CD4-positive, CD25-positive, alpha-beta regulatory T cell (primary cell): ENCODE measurements around the gene NCAN. TPM values are rescaled to one million over a fixed set of nuclear protein-coding genes. Genes with fewer than 3 reads are reported as not detected.

ENCODE experiments used
- ATAC-seq, 2 donors: fragments of 150-1000 bp; cut with Tn5 transposase; one replicate each; pipeline ENCODE4 v1.10.0; 2021; ENCODE audit warnings: low read depth in 2 of 2, moderate number of reproducible peaks in 2 of 2, moderate library complexity in 1 of 2
- DNase-seq, 3 donors: peaks; one replicate each; pipeline versions ENCODE4 v3.0.0 to v3.0.0-alpha.2; 2012 to 2022; ENCODE audit warnings: mixed read lengths in 1 of 3
- H3K27ac ChIP-seq: one replicate; pipeline ENCODE4 v1.7.0; 2013; ENCODE audit warnings: mild to moderate bottlenecking, low read length; ENCODE audit not compliant: insufficient read depth, poor library complexity, severe bottlenecking
- H3K27me3 ChIP-seq: one replicate; pipeline ENCODE4 v1.7.0; 2013; ENCODE audit warnings: low read length; ENCODE audit not compliant: control insufficient read depth, insufficient read depth
- H3K36me3 ChIP-seq: one replicate; pipeline ENCODE4 v1.7.0; 2013; ENCODE audit warnings: mild to moderate bottlenecking, low read length, moderate library complexity; ENCODE audit not compliant: control insufficient read depth, insufficient read depth
- H3K4me1 ChIP-seq: 2 replicates; pipeline ENCODE4 v1.7.0; 2013; ENCODE audit warnings: mild to moderate bottlenecking, low read length; ENCODE audit not compliant: insufficient read depth, control insufficient read depth, poor library complexity, severe bottlenecking
- H3K4me3 ChIP-seq: one replicate; pipeline ENCODE4 v1.7.0; 2013; ENCODE audit warnings: low read depth, mild to moderate bottlenecking, low read length, moderate library complexity
- H3K9me3 ChIP-seq, 2 experiments: 1 replicate in 1 of 2; 2 replicates in 1 of 2; pipeline ENCODE4 v1.7.0; 2013; ENCODE audit warnings: low read length in 2 of 2, mild to moderate bottlenecking in 1 of 2, moderate library complexity in 1 of 2; ENCODE audit not compliant: control insufficient read depth in 2 of 2
- H3K27ac Mint-ChIP-seq, 3 donors: one replicate each; pipeline ENCODE4 v1.8.0; 2020 to 2022; ENCODE audit warnings: mild to moderate bottlenecking in 3 of 3, mixed read lengths in 3 of 3, moderate library complexity in 2 of 3
- H3K27me3 Mint-ChIP-seq: one replicate; pipeline ENCODE4 v1.8.0; 2022; ENCODE audit warnings: mild to moderate bottlenecking, mixed read lengths
- H3K36me3 Mint-ChIP-seq: one replicate; pipeline ENCODE4 v1.8.0; 2020; ENCODE audit warnings: mixed read lengths
- H3K4me1 Mint-ChIP-seq, 4 donors: one replicate each; pipeline ENCODE4 v1.8.0; 2020 to 2022; ENCODE audit warnings: mixed read lengths in 4 of 4, mild to moderate bottlenecking in 1 of 4
- H3K4me3 Mint-ChIP-seq, 4 donors: one replicate each; pipeline ENCODE4 v1.8.0; 2020 to 2022; ENCODE audit warnings: mild to moderate bottlenecking in 4 of 4, mixed read lengths in 4 of 4, moderate library complexity in 3 of 4
- H3K9me3 Mint-ChIP-seq, 7 donors: one replicate each; pipeline ENCODE4 v1.8.0; 2020 to 2022; ENCODE audit warnings: mixed read lengths in 7 of 7, mild to moderate bottlenecking in 3 of 7, moderate library complexity in 2 of 7
- polyA plus RNA-seq, 4 donors: library from polyadenylated mRNA; unstranded; fragments of 300-500 nt; fragmentation: Illumina TruSeq; gene quantifications; one replicate each; pipeline ENCODE4 v1.2.3, GENCODE V29; 2021
- total RNA-seq: library from RNA; stranded (reverse); gene quantifications from one replicate; pipeline ENCODE4 v1.2.3, GENCODE V29; 2022

The NCAN gene
- total and polyA plus RNA-seq, 5 donors from 2014 or later = not detected

DNA sequence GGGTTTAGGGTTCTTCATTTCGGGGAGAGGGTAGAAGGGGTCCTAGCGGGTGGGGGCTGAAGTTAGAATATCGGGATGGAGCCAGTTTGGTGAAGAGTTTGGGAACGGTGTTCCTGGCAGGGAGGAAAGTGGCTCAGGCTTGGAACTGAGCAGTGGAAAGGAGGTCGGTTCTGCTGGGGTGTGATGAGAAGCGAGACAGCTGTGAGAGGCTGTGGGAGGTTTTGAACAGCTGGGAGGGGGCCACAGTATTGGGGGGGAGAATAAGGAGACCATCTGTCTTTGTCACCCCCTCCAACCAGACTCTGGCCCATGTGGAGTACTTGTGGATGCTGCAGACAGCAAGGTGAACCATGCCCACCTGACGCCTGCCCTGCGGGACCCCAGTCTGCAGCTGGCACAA lies 62.4 kb downstream of the NCAN start:
- ATAC-seq (no peak), DNase-seq (no peak)
- H3K4me3 ChIP-seq = no peak overlapping the region
- Mint-ChIP-seq H3K36me3 (peaks cover 14% of the 10 kb centered on the region), H3K27me3 (peaks cover 16% of the 10 kb centered on the region), H3K4me1 (peaks cover 0 to 18% (median 2%) of the 10 kb centered on the region in 4 donors), H3K27ac (no peak overlapping the region), H3K9me3 (no peaks in the 10 kb centered on the region), H3K4me3 (no peak overlapping the region)
- H3K9me3 ChIP-seq = no peaks in the 10 kb centered on the region
- H3K36me3 ChIP-seq = peaks cover 34% of the 10 kb centered on the region
- H3K4me1 ChIP-seq = no peaks in the 10 kb centered on the region
- no peak overlapping the region for H3K27ac ChIP-seq
- no peaks in the 10 kb centered on the region for H3K27me3 ChIP-seq

GRCh38 chr19:19274716-19275565 lies 63.2 kb downstream of the NCAN start:
- H3K9me3 Mint-ChIP-seq = no peaks in the 10 kb centered on the region
- no peak for ATAC-seq
- Histone ChIP-seq H3K36me3 (peaks cover 42% of the 10 kb centered on the region), H3K4me1 (no peaks in the 10 kb centered on the region), H3K27ac (no peak overlapping the region), H3K9me3 (no peaks in the 10 kb centered on the region), H3K27me3 (no peaks in the 10 kb centered on the region), H3K4me3 (no peak overlapping the region)
- peaks cover 13% of the 10 kb centered on the region for H3K27me3 Mint-ChIP-seq
- peaks cover 0 to 18% (median 2%) of the 10 kb centered on the region in 4 donors for H3K4me1 Mint-ChIP-seq
- H3K27ac Mint-ChIP-seq = no peak overlapping the region
- peaks cover 14% of the 10 kb centered on the region for H3K36me3 Mint-ChIP-seq
- no peak overlapping the region for H3K4me3 Mint-ChIP-seq
- no peak for DNase-seq

GRCh38 chr19:19276386-19276785 lies 64.6 kb downstream of the NCAN start:
- Histone ChIP-seq H3K27ac (no peak overlapping the region), H3K27me3 (no peaks in the 10 kb centered on the region), H3K4me1 (no peaks in the 10 kb centered on the region), H3K9me3 (no peaks in the 10 kb centered on the region), H3K36me3 (peaks cover 55% of the 10 kb centered on the region), H3K4me3 (no peak overlapping the region)
- Mint-ChIP-seq H3K4me1 (peaks cover 0 to 18% (median 2%) of the 10 kb centered on the region in 4 donors), H3K36me3 (peaks cover 19% of the 10 kb centered on the region), H3K27ac (no peak overlapping the region), H3K4me3 (no peak overlapping the region), H3K9me3 (no peaks in the 10 kb centered on the region), H3K27me3 (peaks cover 13% of the 10 kb centered on the region)
- DNase-seq (no peak), ATAC-seq (no peak)

- Histone ChIP-seq H3K9me3 (no peaks in the 10 kb centered on the region), H3K27ac (no peak overlapping the region), H3K4me3 (no peak overlapping the region), H3K36me3 (peaks cover 60% of the 10 kb centered on the region), H3K4me1 (no peaks in the 10 kb centered on the region), H3K27me3 (no peaks in the 10 kb centered on the region)
- Mint-ChIP-seq H3K36me3 (peaks cover 19% of the 10 kb centered on the region), H3K4me3 (no peak overlapping the region), H3K27me3 (peaks cover 12% of the 10 kb centered on the region), H3K27ac (peak overlapping the region in 1 of 3 donors; percentile 26), H3K4me1 (peaks cover 0 to 18% (median 2%) of the 10 kb centered on the region in 4 donors), H3K9me3 (no peaks in the 10 kb centered on the region)
- no peak for DNase-seq
- ATAC-seq = no peak
Observed at GRCh38 chr19:19276851-19277250, 65.1 kb downstream of the NCAN start.

DNA sequence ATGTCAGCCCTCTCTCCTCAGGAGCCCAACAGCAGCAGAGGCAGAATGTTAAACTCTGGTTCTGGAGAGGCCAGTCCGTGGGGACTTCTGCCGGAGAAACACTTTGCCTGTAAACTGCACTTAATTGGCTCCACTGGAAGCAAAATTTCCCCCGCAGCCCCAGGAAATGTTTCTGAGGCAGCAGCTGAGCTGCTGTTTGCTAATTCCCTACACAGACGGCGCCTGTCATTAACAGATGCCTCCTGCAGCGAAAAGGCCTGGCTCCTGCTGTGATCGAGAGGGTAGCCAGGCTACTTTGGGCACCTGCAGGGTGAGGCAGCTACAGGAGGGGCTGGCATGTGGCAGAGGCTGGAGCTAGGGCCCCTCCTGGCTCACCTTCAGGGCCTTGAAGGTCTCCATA lies 66.6 kb downstream of the NCAN start:
- peaks cover 23% of the 10 kb centered on the region for H3K36me3 Mint-ChIP-seq
- no peaks in the 10 kb centered on the region for H3K9me3 ChIP-seq
- H3K4me1 Mint-ChIP-seq = peaks cover 0 to 10% (median 2%) of the 10 kb centered on the region in 4 donors
- no peaks in the 10 kb centered on the region for H3K9me3 Mint-ChIP-seq
- no peak overlapping the region for H3K4me3 ChIP-seq
- no peak overlapping the region for H3K4me3 Mint-ChIP-seq
- peaks cover 64% of the 10 kb centered on the region for H3K36me3 ChIP-seq
- no peaks in the 10 kb centered on the region for H3K27me3 ChIP-seq
- peaks cover 6% of the 10 kb centered on the region for H3K27me3 Mint-ChIP-seq
- DNase-seq = no peak
- H3K27ac Mint-ChIP-seq = no peak overlapping the region
- H3K27ac ChIP-seq = no peak overlapping the region
- ATAC-seq = no peak
- H3K4me1 ChIP-seq = no peaks in the 10 kb centered on the region

DNA sequence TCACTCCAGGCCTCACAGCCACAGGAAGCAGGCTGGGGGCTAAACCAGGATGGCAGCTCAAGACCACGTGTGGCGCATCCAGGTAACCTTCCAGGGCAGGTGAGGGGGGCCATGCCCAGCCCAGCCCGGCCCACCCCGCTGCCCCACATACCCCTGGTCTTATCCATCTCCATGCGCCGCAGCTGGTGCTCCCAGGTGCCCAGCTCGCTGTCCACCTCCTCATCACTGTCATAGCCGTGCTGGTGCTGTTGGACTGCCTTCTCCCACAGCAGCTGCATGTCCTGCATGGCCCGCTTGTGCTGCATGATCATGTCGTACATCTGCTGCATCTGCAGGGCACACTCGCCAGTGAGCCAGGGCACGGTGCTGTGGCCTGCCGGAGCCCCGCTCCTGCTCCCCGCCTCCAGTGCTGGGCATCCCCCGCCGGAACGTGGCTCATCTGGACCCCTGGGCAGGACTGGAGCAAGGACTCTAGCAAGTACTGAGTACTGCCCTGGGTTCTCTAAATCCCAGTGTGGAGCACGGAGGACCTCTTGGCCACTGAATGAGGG lies 67.4 kb downstream of the NCAN start:
- peaks cover 0 to 2% (median 0%) of the 10 kb centered on the region in 4 donors for H3K4me1 Mint-ChIP-seq
- H3K36me3 ChIP-seq = peaks cover 69% of the 10 kb centered on the region
- no peaks in the 10 kb centered on the region for H3K9me3 Mint-ChIP-seq

DNA sequence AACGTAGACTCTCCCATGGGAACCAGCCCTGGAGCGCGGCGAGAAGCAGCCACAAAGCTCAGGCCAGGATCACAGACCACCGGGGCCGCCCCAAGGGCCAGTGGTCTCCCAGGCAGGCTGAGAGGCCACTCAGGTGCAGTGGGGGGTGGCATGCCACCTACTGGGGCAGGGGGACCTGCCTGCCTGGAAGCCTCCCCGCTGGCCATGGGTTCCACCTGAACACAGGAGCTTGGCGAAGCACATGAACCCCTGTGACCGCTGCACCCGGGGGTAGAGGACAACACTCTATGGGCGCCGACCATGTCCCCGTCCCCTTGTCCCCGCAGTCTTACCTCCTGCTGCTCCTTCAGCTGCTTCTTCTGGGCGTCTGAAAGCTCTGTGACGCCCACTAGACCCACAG lies 68.1 kb downstream of the NCAN start:
- no peak for DNase-seq
- no peaks in the 10 kb centered on the region for H3K9me3 Mint-ChIP-seq
- Histone ChIP-seq H3K4me3 (no peak overlapping the region), H3K27me3 (no peaks in the 10 kb centered on the region), H3K9me3 (no peaks in the 10 kb centered on the region), H3K27ac (no peak overlapping the region), H3K36me3 (peaks cover 75% of the 10 kb centered on the region), H3K4me1 (no peaks in the 10 kb centered on the region)
- H3K27me3 Mint-ChIP-seq = no peaks in the 10 kb centered on the region
- H3K4me1 Mint-ChIP-seq = peaks cover 0 to 4% (median 0%) of the 10 kb centered on the region in 4 donors
- H3K4me3 Mint-ChIP-seq = peak overlapping the region in 1 of 4 donors; percentile 63
- H3K36me3 Mint-ChIP-seq = peaks cover 33% of the 10 kb centered on the region
- no peak for ATAC-seq
- H3K27ac Mint-ChIP-seq = no peak overlapping the region

More for the DNA sequence above, 67.4 kb downstream of the NCAN start:
- H3K9me3 ChIP-seq = no peaks in the 10 kb centered on the region
- no peaks in the 10 kb centered on the region for H3K27me3 ChIP-seq
- no peak overlapping the region for H3K27ac Mint-ChIP-seq
- H3K4me1 ChIP-seq = no peaks in the 10 kb centered on the region
- H3K27ac ChIP-seq = no peak overlapping the region
- ATAC-seq (no peak), DNase-seq (no peak)
- no peak overlapping the region for H3K4me3 Mint-ChIP-seq
- no peaks in the 10 kb centered on the region for H3K27me3 Mint-ChIP-seq
- H3K36me3 Mint-ChIP-seq = peaks cover 28% of the 10 kb centered on the region
- no peak overlapping the region for H3K4me3 ChIP-seq
